Fibroblast of pulmonary artery (primary cell): Measurements from ENCODE around the gene ZDHHC12.

ENCODE experiments used
- DNase-seq: peaks from one replicate; pipeline ENCODE4 v3.0.0-alpha.2; 2010; ENCODE audit warnings: low read depth
- H3K4me3 ChIP-seq: replicated peaks from 2 replicates; pipeline ENCODE4 v1.5.1; 2011; ENCODE audit warnings: low read depth, mild to moderate bottlenecking, control low read depth, low read length, moderate library complexity
- TF ChIP-seq, protein P1 (sequence below): IDR thresholded peaks from 2 replicates; pipeline ENCODE4 v1.5.1; 2011; ENCODE audit warnings: mild to moderate bottlenecking, control low read depth, low read length, inconsistent platforms; ENCODE audit errors: missing control alignments

ZDHHC12 gene

DNA sequence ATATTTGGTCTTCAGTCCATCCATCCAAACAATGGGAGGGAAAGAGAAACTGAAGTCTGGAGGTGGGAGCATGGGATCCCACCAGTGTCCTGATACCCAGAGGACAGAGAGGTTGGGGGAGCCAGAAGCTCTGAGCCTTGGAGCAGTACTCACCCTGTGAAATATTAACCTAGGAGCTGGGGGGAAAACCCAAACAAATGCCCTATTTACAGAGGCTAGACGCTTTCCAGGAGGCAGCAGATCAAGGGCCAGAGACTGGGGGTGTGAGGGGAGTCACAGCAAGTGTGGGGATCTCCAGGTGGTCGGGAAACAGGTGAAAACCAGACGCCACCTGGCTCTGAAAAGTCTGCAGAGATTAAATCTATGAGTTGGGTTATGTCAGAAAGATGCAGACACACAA is 41.6 kb upstream of the ZDHHC12 start:
- DNase-seq: no peak
- H3K4me3 ChIP-seq: no peak overlapping the region
- TF ChIP-seq, protein P1, sequence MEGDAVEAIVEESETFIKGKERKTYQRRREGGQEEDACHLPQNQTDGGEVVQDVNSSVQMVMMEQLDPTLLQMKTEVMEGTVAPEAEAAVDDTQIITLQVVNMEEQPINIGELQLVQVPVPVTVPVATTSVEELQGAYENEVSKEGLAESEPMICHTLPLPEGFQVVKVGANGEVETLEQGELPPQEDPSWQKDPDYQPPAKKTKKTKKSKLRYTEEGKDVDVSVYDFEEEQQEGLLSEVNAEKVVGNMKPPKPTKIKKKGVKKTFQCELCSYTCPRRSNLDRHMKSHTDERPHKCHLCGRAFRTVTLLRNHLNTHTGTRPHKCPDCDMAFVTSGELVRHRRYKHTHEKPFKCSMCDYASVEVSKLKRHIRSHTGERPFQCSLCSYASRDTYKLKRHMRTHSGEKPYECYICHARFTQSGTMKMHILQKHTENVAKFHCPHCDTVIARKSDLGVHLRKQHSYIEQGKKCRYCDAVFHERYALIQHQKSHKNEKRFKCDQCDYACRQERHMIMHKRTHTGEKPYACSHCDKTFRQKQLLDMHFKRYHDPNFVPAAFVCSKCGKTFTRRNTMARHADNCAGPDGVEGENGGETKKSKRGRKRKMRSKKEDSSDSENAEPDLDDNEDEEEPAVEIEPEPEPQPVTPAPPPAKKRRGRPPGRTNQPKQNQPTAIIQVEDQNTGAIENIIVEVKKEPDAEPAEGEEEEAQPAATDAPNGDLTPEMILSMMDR: no peak

DNA sequence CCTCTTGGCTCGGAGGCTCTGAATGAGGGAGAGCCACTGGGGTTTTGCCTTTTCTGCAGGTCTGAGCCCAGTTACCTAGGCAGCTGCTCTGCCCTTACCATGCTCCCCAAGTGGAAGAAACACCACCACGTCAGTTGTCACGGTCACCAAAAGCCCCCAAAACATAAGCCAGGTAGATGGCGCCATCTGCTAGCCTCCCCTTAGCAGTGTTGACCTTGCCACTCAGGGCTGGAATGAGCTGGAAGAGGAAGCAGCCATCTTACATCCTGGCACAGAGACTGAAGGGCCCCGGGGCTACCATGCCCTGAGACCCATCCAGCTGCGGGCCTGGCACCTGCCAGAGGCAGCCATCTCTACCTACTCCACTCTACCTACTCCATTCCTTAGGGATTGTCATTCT is 40.4 kb upstream of the ZDHHC12 start:
- no peak overlapping the region for H3K4me3 ChIP-seq
- TF ChIP-seq, protein P1: no peak
- no peak for DNase-seq

DNA sequence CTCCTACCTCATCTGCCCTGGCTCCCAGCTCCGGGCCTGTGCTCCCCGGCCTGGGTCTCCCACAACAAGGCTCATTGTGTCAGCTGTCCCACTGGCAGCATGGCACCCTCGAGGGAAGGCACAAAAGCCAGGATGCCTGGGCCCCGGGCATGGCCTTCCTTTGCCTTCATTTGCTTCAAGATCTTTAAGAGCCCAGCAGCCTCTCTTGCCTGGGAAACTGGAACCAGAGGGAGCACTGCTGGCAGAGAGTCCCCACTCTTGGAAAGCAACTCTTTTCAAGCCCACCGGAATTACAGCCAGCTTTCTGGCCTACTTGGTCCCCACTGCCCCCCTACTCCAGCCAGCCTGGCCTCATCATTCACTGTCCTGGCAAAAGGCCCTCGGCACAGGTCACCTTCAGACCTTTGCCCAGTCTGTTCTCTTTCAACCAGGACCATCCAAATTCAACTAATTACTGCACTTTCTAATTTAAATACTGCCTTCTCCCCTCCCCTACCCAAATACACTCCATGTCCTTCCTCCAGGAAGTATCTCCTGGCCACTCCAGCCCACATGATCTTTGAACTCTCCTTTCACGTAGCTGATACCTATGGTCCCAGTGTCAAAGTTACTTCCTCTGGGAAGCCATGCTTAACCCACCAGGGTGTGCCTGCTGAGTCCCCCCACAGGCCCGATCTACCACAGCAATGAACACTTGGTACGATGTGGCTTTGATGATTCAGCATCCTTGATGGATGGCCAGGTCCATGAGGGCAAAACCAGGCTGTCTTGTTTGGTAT is 38.9 kb upstream of the ZDHHC12 start:
- no peak for DNase-seq
- H3K4me3 ChIP-seq: no peak overlapping the region
- TF ChIP-seq, protein P1: no peak

DNA sequence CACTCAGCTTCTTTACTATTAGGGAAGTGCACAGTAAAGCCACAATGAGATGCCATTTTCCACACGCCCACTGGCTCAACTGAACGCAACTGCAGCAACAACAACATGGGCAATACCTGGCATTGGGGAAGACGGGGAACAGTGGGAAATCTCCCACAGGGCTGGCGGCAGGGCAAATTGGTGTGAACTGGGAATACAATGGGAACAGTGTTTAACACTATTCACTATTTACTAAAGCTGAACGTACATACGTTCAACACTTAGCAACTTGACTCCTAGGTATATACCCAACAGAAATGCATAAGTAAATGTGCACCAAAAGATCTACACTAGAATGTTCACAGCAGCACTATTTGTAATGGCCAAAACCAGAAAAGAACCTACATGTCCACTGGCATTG is 33.7 kb upstream of the ZDHHC12 start:
- DNase-seq: no peak
- H3K4me3 ChIP-seq: no peak overlapping the region
- TF ChIP-seq, protein P1: no peak

DNA sequence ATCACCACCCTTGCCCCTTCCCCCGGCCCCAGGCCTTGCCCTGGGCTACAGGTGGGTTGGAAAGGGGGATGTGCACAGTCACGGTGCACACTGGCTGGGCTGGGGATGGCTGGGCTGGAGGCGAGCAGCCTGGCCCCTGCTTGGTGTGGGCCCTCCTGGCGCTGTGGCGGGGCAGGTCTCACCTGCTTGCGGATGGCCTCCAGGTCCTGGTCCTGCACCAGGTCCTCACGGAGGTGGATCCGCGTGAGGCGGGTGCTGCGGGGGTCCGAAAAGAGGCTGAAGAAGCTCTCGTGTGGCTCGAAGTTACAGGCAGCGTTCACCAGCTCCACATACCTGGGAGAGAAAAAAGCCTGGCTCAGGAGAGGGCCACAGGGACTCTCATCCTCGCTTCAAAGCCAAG is 29.7 kb upstream of the ZDHHC12 start:
- H3K4me3 ChIP-seq: no peak overlapping the region
- TF ChIP-seq, protein P1: no peak
- DNase-seq: no peak

DNA sequence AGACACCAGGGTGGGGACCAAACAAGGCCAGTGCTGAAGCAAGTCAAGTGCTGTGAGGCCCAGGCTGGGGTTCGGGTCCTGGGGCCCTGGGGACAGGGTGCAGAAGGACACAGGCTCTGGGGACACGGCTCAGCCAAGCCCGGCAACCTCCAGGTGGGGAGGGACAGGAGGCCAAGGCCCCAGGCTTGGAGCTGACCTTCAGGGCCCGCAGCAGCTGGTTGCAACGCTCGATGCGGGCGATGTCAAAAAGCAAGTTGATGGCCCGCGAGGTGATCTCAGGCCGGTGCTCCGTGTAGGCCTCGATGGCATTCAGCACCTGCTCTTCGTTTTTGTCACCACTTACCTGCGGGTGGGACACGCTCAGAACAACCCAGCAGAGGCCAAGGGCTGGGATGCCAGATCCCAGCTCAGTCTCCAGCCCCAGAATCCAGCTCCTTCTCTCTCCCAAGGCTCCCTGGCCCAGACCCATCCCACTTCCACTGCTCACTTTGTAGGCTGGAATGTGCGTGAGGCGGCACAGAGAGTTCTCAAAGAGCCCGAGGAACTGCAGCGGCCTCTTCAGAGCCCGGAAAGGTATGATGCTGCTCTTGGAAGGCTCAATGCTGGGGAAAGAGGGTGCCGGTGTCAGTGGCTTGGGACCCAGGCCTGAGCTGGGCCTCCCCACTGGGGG is 27.1 kb upstream of the ZDHHC12 start:
- TF ChIP-seq, protein P1: no peak
- no peak overlapping the region for H3K4me3 ChIP-seq
- DNase-seq: no peak
